ENCODE results near the gene MRPS34.
A peak's percentile ranks its signal among the peaks of the same experiment; 100 is the strongest.

The MRPS34 gene

DNA sequence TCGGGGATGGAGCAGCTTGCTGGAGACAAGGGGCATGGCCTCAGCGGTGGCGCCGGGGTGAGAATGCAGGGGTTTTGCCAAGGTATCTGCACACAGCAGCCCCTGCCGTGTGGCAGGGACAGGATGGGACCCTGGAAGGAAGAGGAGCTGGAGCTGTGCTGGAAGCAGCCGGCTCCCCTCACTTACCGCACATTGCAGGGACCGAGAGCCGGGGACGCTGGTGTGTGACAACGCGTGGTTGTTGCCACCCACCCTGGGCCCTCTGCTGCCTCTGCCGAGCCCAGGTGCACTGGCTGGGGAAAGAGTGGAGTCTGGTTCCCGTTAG, 12.9 kb upstream of the MRPS34 start:
- no peak overlapping the region for H3K4me3 ChIP-seq (ENCODE audit: low read depth, low read length)
- TF ChIP-seq, protein P1, sequence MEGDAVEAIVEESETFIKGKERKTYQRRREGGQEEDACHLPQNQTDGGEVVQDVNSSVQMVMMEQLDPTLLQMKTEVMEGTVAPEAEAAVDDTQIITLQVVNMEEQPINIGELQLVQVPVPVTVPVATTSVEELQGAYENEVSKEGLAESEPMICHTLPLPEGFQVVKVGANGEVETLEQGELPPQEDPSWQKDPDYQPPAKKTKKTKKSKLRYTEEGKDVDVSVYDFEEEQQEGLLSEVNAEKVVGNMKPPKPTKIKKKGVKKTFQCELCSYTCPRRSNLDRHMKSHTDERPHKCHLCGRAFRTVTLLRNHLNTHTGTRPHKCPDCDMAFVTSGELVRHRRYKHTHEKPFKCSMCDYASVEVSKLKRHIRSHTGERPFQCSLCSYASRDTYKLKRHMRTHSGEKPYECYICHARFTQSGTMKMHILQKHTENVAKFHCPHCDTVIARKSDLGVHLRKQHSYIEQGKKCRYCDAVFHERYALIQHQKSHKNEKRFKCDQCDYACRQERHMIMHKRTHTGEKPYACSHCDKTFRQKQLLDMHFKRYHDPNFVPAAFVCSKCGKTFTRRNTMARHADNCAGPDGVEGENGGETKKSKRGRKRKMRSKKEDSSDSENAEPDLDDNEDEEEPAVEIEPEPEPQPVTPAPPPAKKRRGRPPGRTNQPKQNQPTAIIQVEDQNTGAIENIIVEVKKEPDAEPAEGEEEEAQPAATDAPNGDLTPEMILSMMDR (IDR thresholded peaks at IDR 0.05; ENCODE audit: low read depth, low read length): no peak

DNA sequence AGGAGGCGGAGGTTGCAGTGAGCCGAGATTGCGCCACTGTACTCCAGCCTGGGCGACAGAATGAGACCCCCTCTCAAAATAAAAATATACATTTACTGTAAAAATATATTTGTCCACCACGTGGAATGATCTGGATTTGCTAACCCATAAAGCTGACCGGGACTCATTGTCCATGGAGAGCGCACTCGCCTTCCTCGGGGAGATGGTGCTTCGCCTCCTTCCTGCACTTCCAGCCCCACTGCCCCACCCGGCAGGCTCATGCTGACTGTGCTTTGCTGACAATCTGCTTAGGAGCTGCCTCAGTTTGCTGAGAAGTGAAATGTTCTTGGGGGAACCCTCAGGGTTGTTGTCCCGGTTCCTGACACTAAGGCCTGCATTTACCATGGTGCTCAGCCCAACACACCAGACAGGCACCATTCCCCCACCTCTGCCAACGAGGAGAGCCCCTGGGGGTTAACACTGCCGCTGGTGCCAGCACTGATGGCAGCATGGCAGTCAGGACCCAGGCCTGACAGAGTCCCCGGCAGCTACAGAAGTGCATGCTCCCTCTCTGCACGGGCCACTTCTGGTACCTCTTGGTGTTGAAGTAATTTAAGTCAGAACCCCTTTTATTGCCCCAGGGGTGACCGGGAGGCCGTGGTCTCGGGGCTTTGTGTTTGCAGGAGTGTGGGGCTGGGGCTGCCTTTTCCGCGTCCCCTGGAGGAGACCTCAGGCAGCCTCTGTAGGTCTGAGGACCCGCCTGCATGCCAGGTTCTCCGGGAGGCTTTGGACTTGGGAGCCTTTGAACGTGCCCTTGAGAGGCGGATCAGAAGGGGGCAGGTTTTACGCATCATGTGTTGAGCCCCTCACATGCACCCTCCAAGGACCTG, 12.3 kb upstream of the MRPS34 start:
- H3K4me3 ChIP-seq (ENCODE audit: low read depth, low read length): no peak overlapping the region
- TF ChIP-seq, protein P1 (IDR thresholded peaks at IDR 0.05; ENCODE audit: low read depth, low read length): no peak

DNA sequence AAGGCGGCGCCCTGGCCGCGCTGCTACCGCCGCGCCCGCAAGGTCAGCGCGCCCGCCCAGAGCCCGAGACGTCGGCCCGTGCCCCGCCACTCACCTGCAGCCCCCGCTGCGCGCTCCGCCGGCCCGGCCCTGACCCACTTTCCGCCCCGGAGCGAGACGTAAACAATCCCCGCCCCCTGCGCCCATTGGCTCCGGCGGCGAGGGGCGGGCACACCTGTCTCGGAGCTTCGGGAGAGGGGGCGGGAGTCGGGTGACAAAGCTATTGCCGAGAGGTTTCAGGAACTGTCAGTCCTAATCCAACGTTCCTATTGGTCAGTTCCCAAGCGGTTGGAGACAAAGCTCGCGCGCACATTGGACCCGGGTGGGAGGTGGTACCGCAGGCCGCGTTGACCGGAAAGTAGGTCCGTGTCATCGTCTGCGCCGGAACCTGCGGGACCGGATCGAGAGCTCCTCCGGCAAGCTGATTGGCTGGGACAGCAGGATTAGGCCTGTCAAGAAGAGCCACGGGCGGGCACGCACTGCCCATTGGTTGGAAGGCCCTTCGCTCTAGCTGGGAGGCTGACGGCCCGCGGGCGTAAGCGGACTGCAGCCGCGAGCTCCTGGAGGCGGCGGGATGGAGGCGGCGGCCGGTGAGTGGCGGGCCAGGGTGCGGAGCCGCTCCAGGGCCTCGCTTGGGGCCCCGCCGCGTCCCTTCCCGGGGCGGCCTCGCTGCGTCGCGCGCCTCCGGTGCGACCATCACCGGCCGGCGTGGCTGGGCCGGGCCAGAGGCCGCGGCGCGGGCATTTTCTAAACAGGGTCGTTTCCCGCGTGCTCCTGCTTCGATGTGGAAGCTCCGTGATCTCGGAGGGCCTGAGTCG, 9.7 kb upstream of the MRPS34 start, which contains the start of the genes NUBP2 and SPSB3:
NUBP2 (plus strand) TSS at position 553 of the 857 bp plus-strand sequence; CDS start at position 614, 61 bp downstream.
SPSB3 (minus strand) TSS at position 164 of the 857 bp plus-strand sequence. CDS start 1,088 bp downstream, outside the sequence.
- peak within 1 kb of the TSS; percentile 92 for H3K4me3 ChIP-seq (ENCODE audit: low read depth, low read length)
- TF ChIP-seq, protein P1 (IDR thresholded peaks at IDR 0.05; ENCODE audit: low read depth, low read length): no peak

DNA sequence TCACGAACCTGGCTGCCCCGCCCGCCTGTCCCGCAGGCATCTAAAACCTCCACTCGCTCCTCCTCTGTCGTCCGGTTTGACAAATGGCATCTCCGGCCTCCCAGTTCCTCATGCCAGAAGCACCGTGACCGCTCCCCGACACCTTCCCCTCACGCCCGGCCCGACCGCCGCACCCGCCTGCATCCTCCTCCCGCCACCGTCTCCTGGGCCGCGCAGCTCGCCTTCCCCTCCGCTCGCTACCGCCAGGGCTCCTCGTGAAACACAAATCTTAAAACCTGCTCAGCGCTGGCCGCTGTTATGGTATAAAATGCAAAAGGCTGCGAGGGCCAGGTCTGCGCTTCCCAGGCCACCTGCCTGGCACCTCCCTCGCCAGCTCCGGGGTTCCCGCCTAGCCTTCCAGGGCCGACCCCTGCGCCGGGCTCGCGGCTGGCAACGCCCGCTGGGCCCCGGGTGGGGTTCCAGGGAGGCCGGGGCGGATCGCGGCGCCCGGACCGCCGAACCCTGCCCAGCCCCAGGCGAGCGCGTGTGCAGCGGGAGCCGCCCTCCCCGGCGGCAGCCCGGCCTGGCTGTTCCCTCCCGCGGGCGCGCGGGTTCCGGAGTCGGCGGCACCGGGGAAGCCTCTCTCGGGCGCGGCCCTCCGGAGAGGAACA, 8.9 kb upstream of the MRPS34 start:
- peak overlapping the region; percentile 77 for H3K4me3 ChIP-seq (ENCODE audit: low read depth, low read length)
- TF ChIP-seq, protein P1 (IDR thresholded peaks at IDR 0.05; ENCODE audit: low read depth, low read length): 0 out of 2 replicates have a peak, but pooled peaks have one; percentile 5

DNA sequence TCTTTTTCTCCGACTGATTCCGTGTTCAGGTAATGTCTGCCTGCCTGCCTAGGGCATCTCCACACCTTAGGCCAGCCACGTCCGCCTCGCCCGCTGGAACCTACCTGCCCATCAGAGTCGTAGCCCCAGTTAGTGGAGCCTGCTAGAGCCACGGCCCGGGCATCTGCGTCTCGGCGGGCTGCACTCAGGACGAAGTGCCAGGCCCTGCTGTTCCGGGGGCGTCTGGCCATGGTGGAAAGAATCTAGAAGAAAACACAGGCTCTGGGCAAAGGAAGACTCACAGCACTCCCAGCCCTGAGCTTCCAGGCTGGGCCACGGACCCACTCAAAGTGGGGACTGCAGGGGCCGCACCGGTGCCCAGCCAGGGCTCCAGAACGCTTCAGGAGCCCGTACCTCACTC, 8.3 kb upstream of the MRPS34 start:
- peak overlapping the region; percentile 77 for H3K4me3 ChIP-seq (ENCODE audit: low read depth, low read length)
- TF ChIP-seq, protein P1 (IDR thresholded peaks at IDR 0.05; ENCODE audit: low read depth, low read length): no peak

DNA sequence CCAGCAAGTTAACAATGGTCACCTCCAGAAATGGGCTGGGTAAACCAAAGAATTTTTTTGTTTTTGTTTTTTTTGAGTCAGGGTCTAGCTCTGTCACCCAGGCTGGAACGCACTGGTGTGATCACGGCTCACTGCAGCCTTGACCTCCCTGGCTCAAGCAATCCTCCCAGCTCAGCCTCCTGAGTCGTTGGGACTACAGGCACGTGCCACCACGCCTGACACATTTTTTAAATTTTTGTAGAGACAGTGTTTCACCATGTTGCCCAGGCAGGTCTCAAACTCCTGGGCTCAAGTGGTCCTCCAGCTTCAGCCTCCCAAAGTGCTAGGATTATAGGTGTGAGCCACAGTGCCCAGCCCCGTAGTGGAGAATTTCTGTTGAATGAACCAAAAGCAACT, 7.7 kb upstream of the MRPS34 start:
- no peak overlapping the region for H3K4me3 ChIP-seq (ENCODE audit: low read depth, low read length)
- TF ChIP-seq, protein P1 (IDR thresholded peaks at IDR 0.05; ENCODE audit: low read depth, low read length): no peak
